ENCODE results near the gene PRCD. TPM values are rescaled to one million over a fixed set of nuclear protein-coding genes. Genes with fewer than 3 reads are reported as not detected.

The PRCD gene
- total and polyA plus RNA-seq, 11 donors, result 1.1 to 7.6 (median 2.7) TPM

GRCh38 chr17:76535788-76536510 lies 3.9 kb upstream of the PRCD start:
- H3K27ac ChIP-seq, result peak overlapping the region; percentile 45 to 90 (median 76)
- TF ChIP-seq CTCF (IDR thresholded peaks at IDR 0.05), result no peak
- no peak for TF ChIP-seq POLR2A (IDR thresholded peaks at IDR 0.05)

DNA sequence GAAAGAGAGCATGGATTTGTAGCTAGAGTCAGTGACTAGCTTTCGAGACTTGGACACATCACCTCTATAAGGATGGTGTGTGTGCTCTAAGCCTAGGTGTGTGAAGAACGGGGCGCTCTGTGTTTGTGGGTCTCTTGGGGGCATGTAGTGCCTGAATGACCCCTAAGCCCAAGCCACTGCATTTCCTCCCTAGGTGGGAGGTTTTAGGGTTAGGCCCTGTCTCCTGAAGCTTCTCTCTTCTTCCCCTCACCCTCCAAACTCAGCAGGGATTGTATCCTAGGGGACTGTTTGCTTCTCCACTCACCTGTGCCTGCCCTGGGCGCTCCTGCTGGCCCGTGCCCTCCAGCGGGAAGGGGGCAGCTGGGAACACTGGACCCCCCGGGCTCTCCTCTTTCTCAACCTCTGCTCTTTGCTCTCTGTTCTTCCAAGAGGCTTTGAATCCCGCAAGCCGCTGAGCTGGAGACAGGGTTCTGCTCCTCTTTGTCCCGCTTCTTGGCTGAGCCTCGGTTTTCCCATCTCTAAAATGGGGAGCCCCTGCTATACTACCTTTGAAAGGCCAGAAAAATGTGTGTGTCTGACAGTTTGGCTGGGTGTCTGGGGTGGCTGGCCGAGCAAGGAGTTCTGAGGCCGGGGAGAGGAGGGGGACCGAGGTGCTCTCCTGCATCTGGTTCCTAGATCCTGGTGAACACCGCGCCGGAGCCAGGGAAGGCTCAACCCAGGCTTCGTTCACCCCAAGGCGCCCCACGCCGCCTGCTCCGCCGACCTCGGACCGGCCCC lies 3.1 kb upstream of the PRCD start:
- Histone ChIP-seq H3K4me1 (peaks cover 0 to 66% (median 33%) of the 10 kb centered on the region in 12 donors), H3K36me3 (peaks cover 0 to 3% (median 0%) of the 10 kb centered on the region in 9 donors), H3K4me3 (peak overlapping the region; percentile 28 to 74 (median 58)), H3K9me3 (no peaks in the 10 kb centered on the region), H3K27ac (peak overlapping the region; percentile 58 to 90 (median 78)), H3K27me3 (peaks cover 0 to 38% (median 0%) of the 10 kb centered on the region in 9 donors)
- ATAC-seq (no peak), DNase-seq (peak in 1 of 5 donors; percentile 18)
- intact Hi-C loops (cut with DNase I), result no loop called here
- 51 to 74% (median 59%) methylated on average over 18 to 25 of the region's 25 CpGs for WGBS, 4 donors
- no peak for TF ChIP-seq POLR2A (IDR thresholded peaks at IDR 0.05)

More at GRCh38 chr17:76535788-76536510, 3.9 kb upstream of the PRCD start:
- 74 to 88% (median 77%) methylated on average over 16 to 19 of the region's 19 CpGs for WGBS, 4 donors
- ATAC-seq (no peak), DNase-seq (peak in 1 of 5 donors; percentile 21)
- Histone ChIP-seq H3K27me3 (peaks cover 0 to 38% (median 0%) of the 10 kb centered on the region in 9 donors), H3K9me3 (no peaks in the 10 kb centered on the region), H3K36me3 (peaks cover 0 to 6% (median 0%) of the 10 kb centered on the region in 9 donors), H3K4me1 (peaks cover 4 to 66% (median 34%) of the 10 kb centered on the region in 12 donors), H3K4me3 (peak overlapping the region; percentile 28 to 74 (median 58))
- intact Hi-C loops (cut with DNase I), result no loop called here

GRCh38 chr17:76537288-76537577 lies 2.6 kb upstream of the PRCD start:
- Histone ChIP-seq H3K4me3 (peak overlapping the region; percentile 28 to 74 (median 58)), H3K27ac (peak overlapping the region; percentile 58 to 90 (median 78)), H3K9me3 (no peaks in the 10 kb centered on the region), H3K36me3 (peaks cover 0 to 3% (median 0%) of the 10 kb centered on the region in 9 donors), H3K4me1 (peaks cover 0 to 64% (median 32%) of the 10 kb centered on the region in 12 donors), H3K27me3 (peaks cover 0 to 38% (median 0%) of the 10 kb centered on the region in 9 donors)
- ATAC-seq, result no peak
- no peak for TF ChIP-seq POLR2A (IDR thresholded peaks at IDR 0.05)
- no peak for TF ChIP-seq CTCF (IDR thresholded peaks at IDR 0.05)
- intact Hi-C loops (cut with DNase I), result no loop called here
- WGBS, 4 donors, result 5 to 8% (median 7%) methylated on average over 22 to 26 of the region's 26 CpGs
- peak in 2 of 5 donors; percentile 69 to 70 for DNase-seq

GRCh38 chr17:76537578-76538280 lies 2.1 kb upstream of the PRCD start, which contains the start of gene CYGB:
TSS of gene CYGB (minus strand) at chr17:76537709. CDS start at chr17:76537542, 167 bp downstream.
- ATAC-seq (peak in 2 of 4 donors; percentile 33 to 37), DNase-seq (peak in 3 of 5 donors; percentile 66 to 77 (median 74))
- H3K36me3 ChIP-seq, result peaks cover 0 to 3% (median 0%) of the 10 kb centered on the region in 9 donors
- H3K4me3 ChIP-seq, result peak within 1 kb of the TSS; percentile 33 to 74 (median 58)
- peak within 1 kb of the TSS; percentile 69 to 90 (median 84) for H3K27ac ChIP-seq
- intact Hi-C loops (cut with DNase I), result no loop called here
- peaks cover 0 to 38% (median 0%) of the 10 kb centered on the region in 9 donors for H3K27me3 ChIP-seq
- TF ChIP-seq POLR2A (IDR thresholded peaks at IDR 0.05) (peak in 1 of 2 donors; percentile 49), CTCF (IDR thresholded peaks at IDR 0.05) (no peak)
- H3K9me3 ChIP-seq, result no peaks in the 10 kb centered on the region
- H3K4me1 ChIP-seq, result peaks cover 0 to 66% (median 32%) of the 10 kb centered on the region in 12 donors
- 0 to 6% (median 3%) methylated on average over 11 to 95 of the region's 95 CpGs for WGBS, 4 donors
